HepG2 (cell line): ENCODE measurements around the gene MED22. TPM values are rescaled to one million over a fixed set of nuclear protein-coding genes. Genes with fewer than 3 reads are reported as not detected.

ENCODE experiments used
- AGO2 ChIP-seq: fragments of 200-400 bp; formaldehyde crosslinking; optimal IDR thresholded peaks from 2 replicates; pipeline ENCODE3; 2017; ENCODE audit warnings: mild to moderate bottlenecking, low read depth, low read length, moderate library complexity
- DNMT3B ChIP-seq: conservative IDR thresholded peaks from 2 replicates; pipeline ENCODE4 v1.6.1; 2016; ENCODE audit warnings: missing biosample characterization, control low read depth
- HNRNPK ChIP-seq: fragments of 200-400 bp; formaldehyde crosslinking; IDR thresholded peaks from 2 replicates; pipeline ENCODE4 v1.6.1; 2018; ENCODE audit warnings: low read length, low read depth, moderate library complexity, mild to moderate bottlenecking; ENCODE audit not compliant: poor library complexity, severe bottlenecking
- KLF6 ChIP-seq: IDR thresholded peaks from 2 replicates; pipeline ENCODE4 v1.8.0; 2016; ENCODE audit warnings: missing biosample characterization, missing genetic modification reagents
- PHF20 ChIP-seq: sonication (generic); formaldehyde crosslinking; IDR thresholded peaks from 2 replicates; pipeline ENCODE4 v1.5.0; 2020; ENCODE audit warnings: mild to moderate bottlenecking, missing genetic modification reagents
- PHF21A ChIP-seq: sonication (generic); formaldehyde crosslinking; IDR thresholded peaks from 2 replicates; pipeline ENCODE4 v1.5.0; 2020; ENCODE audit warnings: mild to moderate bottlenecking, missing genetic modification reagents
- PPARG ChIP-seq: conservative IDR thresholded peaks from 2 replicates; pipeline ENCODE4 v1.6.1; 2016; ENCODE audit warnings: missing biosample characterization, missing genetic modification reagents
- PTBP1 ChIP-seq: fragments of 200-400 bp; formaldehyde crosslinking; IDR thresholded peaks from 2 replicates; pipeline ENCODE4 v1.6.1; 2018; ENCODE audit warnings: low read length, low read depth; ENCODE audit not compliant: poor library complexity, severe bottlenecking
- TMF1 ChIP-seq: sonication (generic); formaldehyde crosslinking; IDR thresholded peaks from 2 replicates; pipeline ENCODE4 v1.8.1; 2022; ENCODE audit warnings: low read depth, missing genetic modification reagents
- ZNF329 ChIP-seq: sonication (generic); formaldehyde crosslinking; IDR thresholded peaks from 2 replicates; pipeline ENCODE4 v1.9.0; 2021; ENCODE audit warnings: low read depth, mild to moderate bottlenecking, missing genetic modification reagents
- ZNF557 ChIP-seq: sonication (generic); formaldehyde crosslinking; IDR thresholded peaks from 2 replicates; pipeline ENCODE4 v1.4.0; 2020; ENCODE audit warnings: missing genetic modification reagents
- ZNF792 ChIP-seq: IDR thresholded peaks from 2 replicates; pipeline ENCODE4 v1.6.1; 2016
- ZNF883 ChIP-seq: sonication (generic); formaldehyde crosslinking; IDR thresholded peaks from 2 replicates; pipeline ENCODE4 v1.5.1; 2020; ENCODE audit warnings: mild to moderate bottlenecking, missing genetic modification reagents; ENCODE audit errors: not compliant biosample characterization
- polyA plus RNA-seq, 8 experiments: library from polyadenylated mRNA; depleted of rRNA in 3 of 8; stranded (reverse) in 7 of 8; unstranded in 1 of 8; fragments of >200 nt; fragmentation: Illumina TruSeq in 4 of 8; extraction: Trizol in 4 of 8; gene quantifications; 2 replicates each; pipeline versions ENCODE4 v1.2.1 to v1.2.3, GENCODE V29; 2011 to 2016; ENCODE audit warnings: low read depth in 4 of 8, missing spikeins in 1 of 8, mixed read lengths in 1 of 8; ENCODE audit not compliant: insufficient read depth in 1 of 8
- total RNA-seq, 5 experiments: library from RNA; depleted of rRNA; stranded (reverse); fragments of >200 nt; fragmentation: Illumina TruSeq; extraction: Trizol; gene quantifications; 2 replicates each; pipeline ENCODE4 v1.2.3, GENCODE V29; 2016; ENCODE audit warnings: low read depth in 1 of 5
- TF ChIP-seq, protein P1 (sequence below): sonication (generic); formaldehyde crosslinking; IDR thresholded peaks from 2 replicates; pipeline ENCODE4 v1.8.1; 2023; ENCODE audit warnings: mild to moderate bottlenecking, missing genetic modification reagents
- TF ChIP-seq, protein P2 (sequence below): sonication (generic); formaldehyde crosslinking; IDR thresholded peaks from 2 replicates; pipeline ENCODE4 v1.4.0; 2020; ENCODE audit warnings: mild to moderate bottlenecking, missing genetic modification reagents
- TF ChIP-seq, protein P3 (sequence below): sonication (generic); formaldehyde crosslinking; IDR thresholded peaks from 2 replicates; pipeline ENCODE4 v1.5.1; 2020; ENCODE audit warnings: missing genetic modification reagents, mild to moderate bottlenecking, borderline replicate concordance
- TF ChIP-seq, protein P4 (sequence below): sonication (generic); formaldehyde crosslinking; IDR thresholded peaks from 2 replicates; pipeline ENCODE4 v1.4.0; 2020; ENCODE audit warnings: missing genetic modification reagents; ENCODE audit errors: not compliant biosample characterization
- TF ChIP-seq, protein P5 (sequence below): IDR thresholded peaks from 2 replicates; pipeline ENCODE4 v1.6.1; 2016; ENCODE audit warnings: mild to moderate bottlenecking

The MED22 gene
- total and polyA plus RNA-seq, 2 of the 13 experiments (the other 11 are each of a cell fraction or from before 2014, with no cell fraction given): 15.8 to 22.1 TPM

DNA sequence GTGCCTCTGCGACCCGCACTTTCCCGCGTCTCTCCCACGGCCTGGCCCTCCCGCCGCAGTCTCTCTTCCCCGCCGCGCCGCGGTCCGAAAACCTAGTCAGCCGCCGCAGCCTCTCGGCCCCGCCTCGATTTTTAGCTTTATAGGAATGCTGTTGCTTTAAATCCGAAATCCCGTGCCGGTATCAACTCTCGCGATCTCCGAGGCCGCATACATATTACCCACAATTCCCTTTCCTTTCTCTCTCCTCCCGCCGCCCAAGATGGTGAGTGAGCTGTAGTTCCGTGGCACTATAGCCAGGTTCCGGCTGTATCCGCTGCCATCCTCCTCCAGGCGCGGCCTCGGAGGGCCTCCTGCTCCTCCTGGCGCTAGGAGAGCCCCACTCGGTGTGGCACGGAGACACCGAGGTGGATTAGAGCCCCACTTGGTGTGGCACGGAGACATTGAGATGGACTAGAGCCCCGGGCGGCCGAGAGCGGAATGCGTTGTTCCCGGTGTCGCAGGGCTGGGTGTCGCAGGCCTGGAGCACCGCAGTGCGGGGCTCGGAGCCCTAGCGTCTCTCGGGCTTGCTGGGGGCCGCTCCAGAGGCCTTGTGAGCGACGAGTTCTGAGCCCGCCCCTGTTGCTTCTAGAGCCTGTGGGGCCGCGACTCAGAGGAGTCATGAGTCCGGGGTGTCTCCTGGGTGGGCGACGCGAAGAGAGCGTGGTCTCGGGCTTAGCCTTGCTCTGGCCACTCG, at the start of gene MED22, which contains the start of gene RPL7A (continued):
- TF ChIP-seq, protein P1, sequence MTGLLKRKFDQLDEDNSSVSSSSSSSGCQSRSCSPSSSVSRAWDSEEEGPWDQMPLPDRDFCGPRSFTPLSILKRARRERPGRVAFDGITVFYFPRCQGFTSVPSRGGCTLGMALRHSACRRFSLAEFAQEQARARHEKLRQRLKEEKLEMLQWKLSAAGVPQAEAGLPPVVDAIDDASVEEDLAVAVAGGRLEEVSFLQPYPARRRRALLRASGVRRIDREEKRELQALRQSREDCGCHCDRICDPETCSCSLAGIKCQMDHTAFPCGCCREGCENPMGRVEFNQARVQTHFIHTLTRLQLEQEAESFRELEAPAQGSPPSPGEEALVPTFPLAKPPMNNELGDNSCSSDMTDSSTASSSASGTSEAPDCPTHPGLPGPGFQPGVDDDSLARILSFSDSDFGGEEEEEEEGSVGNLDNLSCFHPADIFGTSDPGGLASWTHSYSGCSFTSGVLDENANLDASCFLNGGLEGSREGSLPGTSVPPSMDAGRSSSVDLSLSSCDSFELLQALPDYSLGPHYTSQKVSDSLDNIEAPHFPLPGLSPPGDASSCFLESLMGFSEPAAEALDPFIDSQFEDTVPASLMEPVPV (CRISPR knock-in tag): peak; percentile 20; the same call in 1 of the 2 replicates
- TF ChIP-seq, protein P2, sequence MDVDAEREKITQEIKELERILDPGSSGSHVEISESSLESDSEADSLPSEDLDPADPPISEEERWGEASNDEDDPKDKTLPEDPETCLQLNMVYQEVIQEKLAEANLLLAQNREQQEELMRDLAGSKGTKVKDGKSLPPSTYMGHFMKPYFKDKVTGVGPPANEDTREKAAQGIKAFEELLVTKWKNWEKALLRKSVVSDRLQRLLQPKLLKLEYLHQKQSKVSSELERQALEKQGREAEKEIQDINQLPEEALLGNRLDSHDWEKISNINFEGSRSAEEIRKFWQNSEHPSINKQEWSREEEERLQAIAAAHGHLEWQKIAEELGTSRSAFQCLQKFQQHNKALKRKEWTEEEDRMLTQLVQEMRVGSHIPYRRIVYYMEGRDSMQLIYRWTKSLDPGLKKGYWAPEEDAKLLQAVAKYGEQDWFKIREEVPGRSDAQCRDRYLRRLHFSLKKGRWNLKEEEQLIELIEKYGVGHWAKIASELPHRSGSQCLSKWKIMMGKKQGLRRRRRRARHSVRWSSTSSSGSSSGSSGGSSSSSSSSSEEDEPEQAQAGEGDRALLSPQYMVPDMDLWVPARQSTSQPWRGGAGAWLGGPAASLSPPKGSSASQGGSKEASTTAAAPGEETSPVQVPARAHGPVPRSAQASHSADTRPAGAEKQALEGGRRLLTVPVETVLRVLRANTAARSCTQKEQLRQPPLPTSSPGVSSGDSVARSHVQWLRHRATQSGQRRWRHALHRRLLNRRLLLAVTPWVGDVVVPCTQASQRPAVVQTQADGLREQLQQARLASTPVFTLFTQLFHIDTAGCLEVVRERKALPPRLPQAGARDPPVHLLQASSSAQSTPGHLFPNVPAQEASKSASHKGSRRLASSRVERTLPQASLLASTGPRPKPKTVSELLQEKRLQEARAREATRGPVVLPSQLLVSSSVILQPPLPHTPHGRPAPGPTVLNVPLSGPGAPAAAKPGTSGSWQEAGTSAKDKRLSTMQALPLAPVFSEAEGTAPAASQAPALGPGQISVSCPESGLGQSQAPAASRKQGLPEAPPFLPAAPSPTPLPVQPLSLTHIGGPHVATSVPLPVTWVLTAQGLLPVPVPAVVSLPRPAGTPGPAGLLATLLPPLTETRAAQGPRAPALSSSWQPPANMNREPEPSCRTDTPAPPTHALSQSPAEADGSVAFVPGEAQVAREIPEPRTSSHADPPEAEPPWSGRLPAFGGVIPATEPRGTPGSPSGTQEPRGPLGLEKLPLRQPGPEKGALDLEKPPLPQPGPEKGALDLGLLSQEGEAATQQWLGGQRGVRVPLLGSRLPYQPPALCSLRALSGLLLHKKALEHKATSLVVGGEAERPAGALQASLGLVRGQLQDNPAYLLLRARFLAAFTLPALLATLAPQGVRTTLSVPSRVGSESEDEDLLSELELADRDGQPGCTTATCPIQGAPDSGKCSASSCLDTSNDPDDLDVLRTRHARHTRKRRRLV (CRISPR knock-in tag): peak; percentile 95
- TF ChIP-seq, protein P3, sequence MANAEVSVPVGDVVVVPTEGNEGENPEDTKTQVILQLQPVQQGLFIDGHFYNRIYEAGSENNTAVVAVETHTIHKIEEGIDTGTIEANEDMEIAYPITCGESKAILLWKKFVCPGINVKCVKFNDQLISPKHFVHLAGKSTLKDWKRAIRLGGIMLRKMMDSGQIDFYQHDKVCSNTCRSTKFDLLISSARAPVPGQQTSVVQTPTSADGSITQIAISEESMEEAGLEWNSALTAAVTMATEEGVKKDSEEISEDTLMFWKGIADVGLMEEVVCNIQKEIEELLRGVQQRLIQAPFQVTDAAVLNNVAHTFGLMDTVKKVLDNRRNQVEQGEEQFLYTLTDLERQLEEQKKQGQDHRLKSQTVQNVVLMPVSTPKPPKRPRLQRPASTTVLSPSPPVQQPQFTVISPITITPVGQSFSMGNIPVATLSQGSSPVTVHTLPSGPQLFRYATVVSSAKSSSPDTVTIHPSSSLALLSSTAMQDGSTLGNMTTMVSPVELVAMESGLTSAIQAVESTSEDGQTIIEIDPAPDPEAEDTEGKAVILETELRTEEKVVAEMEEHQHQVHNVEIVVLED (CRISPR knock-in tag): peak; percentile 64; the same call in 1 of the 2 replicates
- TF ChIP-seq ZNF329 (CRISPR knock-in tag) (peak; percentile 75; the same call in 1 of the 2 replicates), PTBP1 (peak; percentile 44), KLF6 (CRISPR knock-in tag) (peak; percentile 87), DNMT3B (CRISPR knock-in tag) (peak; percentile 74; the same call in 1 of the 2 replicates), TMF1 (peak; percentile 77), ZNF557 (CRISPR knock-in tag) (0 out of 2 replicates have a peak, but pooled peaks have one; percentile 80), ZNF883 (CRISPR knock-in tag) (peak; percentile 60), PPARG (CRISPR knock-in tag) (0 out of 2 replicates have a peak, but pooled peaks have one; percentile 43), PHF21A (CRISPR knock-in tag) (0 out of 2 replicates have a peak, but pooled peaks have one; percentile 32), PHF20 (CRISPR knock-in tag) (peak; percentile 75), ZNF792 (CRISPR knock-in tag) (peak; percentile 81; the same call in 1 of the 2 replicates), HNRNPK (peak; percentile 72), AGO2 (peak; percentile 99)
- TF ChIP-seq, protein P4, sequence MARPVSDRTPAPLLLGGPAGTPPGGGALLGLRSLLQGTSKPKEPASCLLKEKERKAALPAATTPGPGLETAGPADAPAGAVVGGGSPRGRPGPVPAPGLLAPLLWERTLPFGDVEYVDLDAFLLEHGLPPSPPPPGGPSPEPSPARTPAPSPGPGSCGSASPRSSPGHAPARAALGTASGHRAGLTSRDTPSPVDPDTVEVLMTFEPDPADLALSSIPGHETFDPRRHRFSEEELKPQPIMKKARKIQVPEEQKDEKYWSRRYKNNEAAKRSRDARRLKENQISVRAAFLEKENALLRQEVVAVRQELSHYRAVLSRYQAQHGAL (CRISPR knock-in tag): no peak
- TF ChIP-seq, protein P5, sequence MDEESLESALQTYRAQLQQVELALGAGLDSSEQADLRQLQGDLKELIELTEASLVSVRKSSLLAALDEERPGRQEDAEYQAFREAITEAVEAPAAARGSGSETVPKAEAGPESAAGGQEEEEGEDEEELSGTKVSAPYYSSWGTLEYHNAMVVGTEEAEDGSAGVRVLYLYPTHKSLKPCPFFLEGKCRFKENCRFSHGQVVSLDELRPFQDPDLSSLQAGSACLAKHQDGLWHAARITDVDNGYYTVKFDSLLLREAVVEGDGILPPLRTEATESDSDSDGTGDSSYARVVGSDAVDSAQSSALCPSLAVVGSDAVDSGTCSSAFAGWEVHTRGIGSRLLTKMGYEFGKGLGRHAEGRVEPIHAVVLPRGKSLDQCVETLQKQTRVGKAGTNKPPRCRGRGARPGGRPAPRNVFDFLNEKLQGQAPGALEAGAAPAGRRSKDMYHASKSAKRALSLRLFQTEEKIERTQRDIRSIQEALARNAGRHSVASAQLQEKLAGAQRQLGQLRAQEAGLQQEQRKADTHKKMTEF (CRISPR knock-in tag): peak; percentile 85
